ENCODE measurements around the gene PTCD2. TPM values are rescaled to one million over a fixed set of nuclear protein-coding genes. Genes with fewer than 3 reads are reported as not detected.

The PTCD2 gene
- total and polyA plus RNA-seq, 9 of the 15 experiments (the other 6 are each of a cell fraction or from before 2014, with no cell fraction given) = 11.9 to 28.5 (median 18.6) TPM

DNA sequence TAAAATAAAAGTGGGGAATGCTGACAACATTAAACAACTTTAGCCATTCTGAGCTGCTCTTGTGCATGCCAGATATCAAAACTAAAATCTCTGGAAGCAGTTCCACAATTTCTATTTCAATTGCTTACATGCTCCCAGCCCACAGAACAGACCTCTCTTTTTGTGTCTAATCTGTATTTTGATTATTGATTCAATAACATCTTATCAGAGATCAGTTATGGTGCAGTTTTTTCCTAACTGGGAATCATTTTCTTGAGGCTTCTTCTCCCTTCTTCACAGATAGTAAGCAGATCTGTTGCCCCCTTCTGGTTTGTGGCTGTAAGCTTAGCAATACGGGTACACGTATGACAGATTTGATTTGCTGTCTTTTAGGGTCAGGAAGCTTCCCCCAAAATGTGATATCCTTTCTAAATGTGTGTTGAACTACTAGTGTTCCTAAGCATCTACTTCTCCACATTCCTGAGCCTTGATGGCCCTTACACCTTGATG is 39.5 kb upstream of the PTCD2 start (continued):
- TF ChIP-seq MIER1 (IDR thresholded peaks at IDR 0.05; ENCODE audit: low read depth) (no peak), SNRNP70 (optimal IDR thresholded peaks at IDR 0.05; ENCODE audit: low read depth, low read length) (no peak), ZNF75A (CRISPR knock-in tag; IDR thresholded peaks at IDR 0.05) (no peak), NR4A1 (CRISPR knock-in tag; IDR thresholded peaks at IDR 0.05) (no peak), NR4A1 (tag; IDR thresholded peaks at IDR 0.05) (0 out of 2 replicates have a peak, but pooled peaks have one; percentile 38), NFIX (CRISPR knock-in tag; IDR thresholded peaks at IDR 0.05; ENCODE audit: low read depth) (no peak), SUPT5H (IDR thresholded peaks at IDR 0.05) (no peak), BCOR (IDR thresholded peaks at IDR 0.05) (no peak), TCF7 (IDR thresholded peaks at IDR 0.05; ENCODE audit: borderline replicate concordance) (no peak), CBFA2T3 (IDR thresholded peaks at IDR 0.05) (no peak), ZNF121 (CRISPR knock-in tag; conservative IDR thresholded peaks at IDR 0.05) (no peak), MYC (IDR thresholded peaks at IDR 0.05; ENCODE audit: low read depth, low read length) (no peak), MYC (CRISPR knock-in tag; IDR thresholded peaks at IDR 0.05; ENCODE audit: borderline replicate concordance, low read depth) (no peak), GATAD2A (IDR thresholded peaks at IDR 0.05) (no peak), KDM4B (IDR thresholded peaks at IDR 0.05; ENCODE audit: borderline replicate concordance in 2 of 2, low read depth in 1 of 2) (no peak), DMBX1 (CRISPR knock-in tag; IDR thresholded peaks at IDR 0.05; ENCODE audit: borderline replicate concordance) (peak; percentile 67; the same call in 1 of the 2 replicates), SMARCE1 (IDR thresholded peaks at IDR 0.05) (peak; percentile 46; the same call in 1 of the 2 replicates), SP1 (CRISPR knock-in tag; IDR thresholded peaks at IDR 0.05) (no peak), YBX1 (IDR thresholded peaks at IDR 0.05) (no peak), NR1H2 (CRISPR knock-in tag; IDR thresholded peaks at IDR 0.05) (no peak), FOXA3 (CRISPR knock-in tag; conservative IDR thresholded peaks at IDR 0.05 in 1 of 2, IDR thresholded peaks at IDR 0.05 in 1 of 2) (no peak)
- TF ChIP-seq, protein P1, sequence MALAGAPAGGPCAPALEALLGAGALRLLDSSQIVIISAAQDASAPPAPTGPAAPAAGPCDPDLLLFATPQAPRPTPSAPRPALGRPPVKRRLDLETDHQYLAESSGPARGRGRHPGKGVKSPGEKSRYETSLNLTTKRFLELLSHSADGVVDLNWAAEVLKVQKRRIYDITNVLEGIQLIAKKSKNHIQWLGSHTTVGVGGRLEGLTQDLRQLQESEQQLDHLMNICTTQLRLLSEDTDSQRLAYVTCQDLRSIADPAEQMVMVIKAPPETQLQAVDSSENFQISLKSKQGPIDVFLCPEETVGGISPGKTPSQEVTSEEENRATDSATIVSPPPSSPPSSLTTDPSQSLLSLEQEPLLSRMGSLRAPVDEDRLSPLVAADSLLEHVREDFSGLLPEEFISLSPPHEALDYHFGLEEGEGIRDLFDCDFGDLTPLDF (CRISPR knock-in tag; IDR thresholded peaks at IDR 0.05) = no peak
- TF ChIP-seq, protein P2, sequence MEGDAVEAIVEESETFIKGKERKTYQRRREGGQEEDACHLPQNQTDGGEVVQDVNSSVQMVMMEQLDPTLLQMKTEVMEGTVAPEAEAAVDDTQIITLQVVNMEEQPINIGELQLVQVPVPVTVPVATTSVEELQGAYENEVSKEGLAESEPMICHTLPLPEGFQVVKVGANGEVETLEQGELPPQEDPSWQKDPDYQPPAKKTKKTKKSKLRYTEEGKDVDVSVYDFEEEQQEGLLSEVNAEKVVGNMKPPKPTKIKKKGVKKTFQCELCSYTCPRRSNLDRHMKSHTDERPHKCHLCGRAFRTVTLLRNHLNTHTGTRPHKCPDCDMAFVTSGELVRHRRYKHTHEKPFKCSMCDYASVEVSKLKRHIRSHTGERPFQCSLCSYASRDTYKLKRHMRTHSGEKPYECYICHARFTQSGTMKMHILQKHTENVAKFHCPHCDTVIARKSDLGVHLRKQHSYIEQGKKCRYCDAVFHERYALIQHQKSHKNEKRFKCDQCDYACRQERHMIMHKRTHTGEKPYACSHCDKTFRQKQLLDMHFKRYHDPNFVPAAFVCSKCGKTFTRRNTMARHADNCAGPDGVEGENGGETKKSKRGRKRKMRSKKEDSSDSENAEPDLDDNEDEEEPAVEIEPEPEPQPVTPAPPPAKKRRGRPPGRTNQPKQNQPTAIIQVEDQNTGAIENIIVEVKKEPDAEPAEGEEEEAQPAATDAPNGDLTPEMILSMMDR (IDR thresholded peaks at IDR 0.05 in 2 of 3, conservative IDR thresholded peaks at IDR 0.05 in 1 of 3; ENCODE audit: insufficient read depth in 2 of 3, low read depth in 1 of 3, low read length in 3 of 3) = peak; percentile 50 to 66 (median 62)
